HepG2 (cell line): ENCODE measurements around the gene BAZ1A. TPM values are rescaled to one million over a fixed set of nuclear protein-coding genes. Genes with fewer than 3 reads are reported as not detected.

Experiments
- ARID5B ChIP-seq: IDR thresholded peaks from 2 replicates; pipeline ENCODE4 v1.4.0; 2020; ENCODE audit warnings: mild to moderate bottlenecking, missing genetic modification reagents
- CCAR2 ChIP-seq: fragments of 200-400 bp; formaldehyde crosslinking; optimal IDR thresholded peaks from 2 replicates; pipeline ENCODE3; 2018; ENCODE audit warnings: low read depth, mild to moderate bottlenecking, low read length, moderate library complexity
- EED ChIP-seq: sonication (generic); formaldehyde crosslinking; IDR thresholded peaks from 2 replicates; pipeline ENCODE4 v1.5.0; 2020; ENCODE audit warnings: mild to moderate bottlenecking, missing genetic modification reagents
- HDAC2 ChIP-seq: sonication (generic); formaldehyde crosslinking; IDR thresholded peaks from 2 replicates; pipeline ENCODE4 v1.4.0; 2020; ENCODE audit warnings: missing genetic modification reagents
- HNRNPH1 ChIP-seq: fragments of 200-400 bp; formaldehyde crosslinking; optimal IDR thresholded peaks from 2 replicates; pipeline ENCODE3; 2017; ENCODE audit warnings: mild to moderate bottlenecking, low read depth, low read length
- KDM1A ChIP-seq: IDR thresholded peaks from 2 replicates; pipeline ENCODE4 v1.6.1; 2016; ENCODE audit warnings: missing compliant biosample characterization
- NCOR1 ChIP-seq: fragments of 200-600 bp; sonication (generic); IDR thresholded peaks from 2 replicates; pipeline ENCODE4 v1.7.0; 2017; ENCODE audit warnings: antibody characterized with exemption, low read length, borderline replicate concordance
- NKX3-1 ChIP-seq: sonication (generic); formaldehyde crosslinking; IDR thresholded peaks from 2 replicates; pipeline ENCODE4 v1.5.0; 2020; ENCODE audit warnings: missing genetic modification reagents
- RAD51 ChIP-seq: fragments of 450-650 bp; IDR thresholded peaks from 2 replicates; pipeline ENCODE4 v1.6.1; 2016; ENCODE audit warnings: borderline replicate concordance
- SMARCE1 ChIP-seq: fragments of 450-650 bp; IDR thresholded peaks from 2 replicates; pipeline ENCODE4 v1.6.1; 2017; ENCODE audit warnings: borderline replicate concordance
- ZBTB3 ChIP-seq: sonication (generic); formaldehyde crosslinking; IDR thresholded peaks from 2 replicates; pipeline ENCODE4 v1.4.0; 2020; ENCODE audit warnings: low read depth, mild to moderate bottlenecking, moderate library complexity, missing genetic modification reagents, borderline replicate concordance
- ZC3H13 ChIP-seq: sonication (generic); formaldehyde crosslinking; IDR thresholded peaks from 2 replicates; pipeline ENCODE4 v1.8.1; 2023; ENCODE audit warnings: mild to moderate bottlenecking, missing genetic modification reagents, moderate library complexity
- ZNF136 ChIP-seq: sonication (generic); formaldehyde crosslinking; IDR thresholded peaks from 2 replicates; pipeline ENCODE4 v1.8.1; 2022; ENCODE audit warnings: low read depth, mild to moderate bottlenecking, moderate library complexity, missing genetic modification reagents
- ZNF263 ChIP-seq: sonication (generic); formaldehyde crosslinking; IDR thresholded peaks from 2 replicates; pipeline ENCODE4 v1.4.0; 2020; ENCODE audit warnings: missing genetic modification reagents
- ZNF441 ChIP-seq: sonication (generic); formaldehyde crosslinking; IDR thresholded peaks from 2 replicates; pipeline ENCODE4 v1.7.0; 2021; ENCODE audit warnings: missing genetic modification reagents, borderline replicate concordance
- ZNF550 ChIP-seq: sonication (generic); formaldehyde crosslinking; IDR thresholded peaks from 2 replicates; pipeline ENCODE4 v1.4.0; 2020; ENCODE audit warnings: mild to moderate bottlenecking, missing genetic modification reagents, borderline replicate concordance
- ZNF619 ChIP-seq: sonication (generic); formaldehyde crosslinking; IDR thresholded peaks from 2 replicates; pipeline ENCODE4 v1.4.0; 2020; ENCODE audit warnings: mild to moderate bottlenecking, missing genetic modification reagents
- ZNF644 ChIP-seq: IDR thresholded peaks from 2 replicates; pipeline ENCODE4 v1.6.1; 2016; ENCODE audit warnings: low read depth
- ZNF737 ChIP-seq: sonication (generic); formaldehyde crosslinking; IDR thresholded peaks from 2 replicates; pipeline ENCODE4 v1.5.0; 2020; ENCODE audit warnings: missing genetic modification reagents, mild to moderate bottlenecking, borderline replicate concordance
- ZSCAN31 ChIP-seq: sonication (generic); formaldehyde crosslinking; IDR thresholded peaks from 2 replicates; pipeline ENCODE4 v1.5.0; 2020; ENCODE audit warnings: low read depth, mild to moderate bottlenecking, missing genetic modification reagents
- polyA plus RNA-seq, 8 experiments: library from polyadenylated mRNA; depleted of rRNA in 3 of 8; stranded (reverse) in 7 of 8; unstranded in 1 of 8; fragments of >200 nt; fragmentation: Illumina TruSeq in 4 of 8; extraction: Trizol in 4 of 8; gene quantifications; 2 replicates each; pipeline versions ENCODE4 v1.2.1 to v1.2.3, GENCODE V29; 2011 to 2016; ENCODE audit warnings: low read depth in 4 of 8, missing spikeins in 1 of 8, mixed read lengths in 1 of 8; ENCODE audit not compliant: insufficient read depth in 1 of 8
- total RNA-seq, 5 experiments: library from RNA; depleted of rRNA; stranded (reverse); fragments of >200 nt; fragmentation: Illumina TruSeq; extraction: Trizol; gene quantifications; 2 replicates each; pipeline ENCODE4 v1.2.3, GENCODE V29; 2016; ENCODE audit warnings: low read depth in 1 of 5
- TF ChIP-seq, protein P1 (sequence below): sonication (generic); formaldehyde crosslinking; IDR thresholded peaks from 2 replicates; pipeline ENCODE4 v1.8.1; 2022; ENCODE audit warnings: low read depth, mild to moderate bottlenecking, missing genetic modification reagents
- TF ChIP-seq, protein P2 (sequence below): sonication (generic); formaldehyde crosslinking; IDR thresholded peaks from 2 replicates; pipeline ENCODE4 v1.8.1; 2023; ENCODE audit warnings: mild to moderate bottlenecking, missing genetic modification reagents
- TF ChIP-seq, protein P3 (sequence below): sonication (generic); IDR thresholded peaks from 2 replicates; pipeline ENCODE4 v1.6.1; 2016; ENCODE audit warnings: low read depth, borderline replicate concordance

BAZ1A gene
- total and polyA plus RNA-seq, 2 of the 13 experiments (the other 11 are each of a cell fraction or from before 2014, with no cell fraction given) = 20.9 to 56.8 TPM

GRCh38 chr14:34872822-34873588, 2.2 kb downstream of the BAZ1A start (continued):
- TF ChIP-seq, protein P1, sequence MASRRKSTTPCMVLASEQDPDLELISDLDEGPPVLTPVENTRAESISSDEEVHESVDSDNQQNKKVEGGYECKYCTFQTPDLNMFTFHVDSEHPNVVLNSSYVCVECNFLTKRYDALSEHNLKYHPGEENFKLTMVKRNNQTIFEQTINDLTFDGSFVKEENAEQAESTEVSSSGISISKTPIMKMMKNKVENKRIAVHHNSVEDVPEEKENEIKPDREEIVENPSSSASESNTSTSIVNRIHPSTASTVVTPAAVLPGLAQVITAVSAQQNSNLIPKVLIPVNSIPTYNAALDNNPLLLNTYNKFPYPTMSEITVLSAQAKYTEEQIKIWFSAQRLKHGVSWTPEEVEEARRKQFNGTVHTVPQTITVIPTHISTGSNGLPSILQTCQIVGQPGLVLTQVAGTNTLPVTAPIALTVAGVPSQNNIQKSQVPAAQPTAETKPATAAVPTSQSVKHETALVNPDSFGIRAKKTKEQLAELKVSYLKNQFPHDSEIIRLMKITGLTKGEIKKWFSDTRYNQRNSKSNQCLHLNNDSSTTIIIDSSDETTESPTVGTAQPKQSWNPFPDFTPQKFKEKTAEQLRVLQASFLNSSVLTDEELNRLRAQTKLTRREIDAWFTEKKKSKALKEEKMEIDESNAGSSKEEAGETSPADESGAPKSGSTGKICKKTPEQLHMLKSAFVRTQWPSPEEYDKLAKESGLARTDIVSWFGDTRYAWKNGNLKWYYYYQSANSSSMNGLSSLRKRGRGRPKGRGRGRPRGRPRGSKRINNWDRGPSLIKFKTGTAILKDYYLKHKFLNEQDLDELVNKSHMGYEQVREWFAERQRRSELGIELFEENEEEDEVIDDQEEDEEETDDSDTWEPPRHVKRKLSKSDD = no peak
- TF ChIP-seq ZNF136 = peak; percentile 94; the same call in 1 of the 2 replicates
- TF ChIP-seq NCOR1 = 0 out of 2 replicates have a peak, but pooled peaks have one; percentile 14
- no peak for TF ChIP-seq ZSCAN31 (CRISPR knock-in tag)
- no peak for TF ChIP-seq ZBTB3
- TF ChIP-seq KDM1A (CRISPR knock-in tag) = no peak
- TF ChIP-seq ZNF550 (CRISPR knock-in tag) = no peak
- no peak for TF ChIP-seq ZNF619
- TF ChIP-seq CCAR2 = peak; percentile 35
- TF ChIP-seq ZNF737 (CRISPR knock-in tag) = no peak
- TF ChIP-seq ZC3H13 = no peak
- no peak for TF ChIP-seq HNRNPH1
- no peak for TF ChIP-seq ZNF263
- no peak; the same call in 1 of the 2 replicates for TF ChIP-seq EED (CRISPR knock-in tag)
- TF ChIP-seq RAD51 = no peak
- no peak for TF ChIP-seq ZNF644 (CRISPR knock-in tag)
- 0 out of 2 replicates have a peak, but pooled peaks have one; percentile 58 for TF ChIP-seq NKX3-1 (CRISPR knock-in tag)
- TF ChIP-seq SMARCE1 = no peak
- TF ChIP-seq HDAC2 = peak; percentile 6; the same call in 1 of the 2 replicates
- TF ChIP-seq ARID5B = no peak
- TF ChIP-seq ZNF441 (CRISPR knock-in tag) = no peak
- TF ChIP-seq, protein P2, sequence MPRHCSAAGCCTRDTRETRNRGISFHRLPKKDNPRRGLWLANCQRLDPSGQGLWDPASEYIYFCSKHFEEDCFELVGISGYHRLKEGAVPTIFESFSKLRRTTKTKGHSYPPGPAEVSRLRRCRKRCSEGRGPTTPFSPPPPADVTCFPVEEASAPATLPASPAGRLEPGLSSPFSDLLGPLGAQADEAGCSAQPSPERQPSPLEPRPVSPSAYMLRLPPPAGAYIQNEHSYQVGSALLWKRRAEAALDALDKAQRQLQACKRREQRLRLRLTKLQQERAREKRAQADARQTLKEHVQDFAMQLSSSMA (CRISPR knock-in tag) = no peak
- TF ChIP-seq, protein P3, sequence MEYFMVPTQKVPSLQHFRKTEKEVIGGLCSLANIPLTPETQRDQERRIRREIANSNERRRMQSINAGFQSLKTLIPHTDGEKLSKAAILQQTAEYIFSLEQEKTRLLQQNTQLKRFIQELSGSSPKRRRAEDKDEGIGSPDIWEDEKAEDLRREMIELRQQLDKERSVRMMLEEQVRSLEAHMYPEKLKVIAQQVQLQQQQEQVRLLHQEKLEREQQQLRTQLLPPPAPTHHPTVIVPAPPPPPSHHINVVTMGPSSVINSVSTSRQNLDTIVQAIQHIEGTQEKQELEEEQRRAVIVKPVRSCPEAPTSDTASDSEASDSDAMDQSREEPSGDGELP = no peak
